Body of pancreas (tissue), 4 donors: Measurements from ENCODE around the gene WDR26. TPM values are rescaled to one million over a fixed set of nuclear protein-coding genes. Genes with fewer than 3 reads are reported as not detected.
A peak's percentile ranks its signal among the peaks of the same experiment; 100 is the strongest.

Source experiments
- ATAC-seq: fragments of 150-250 bp; one replicate; pipeline ENCODE4 v1.9.1; 2016
- DNase-seq, 4 donors: peaks; one replicate each; pipeline ENCODE4 v3.0.0-alpha.2; 2019
- H3K27ac ChIP-seq, 4 donors: fragments of 200-600 bp; sonication (generic); 1 replicate in 3 of 4; 2 replicates in 1 of 4; pipeline versions ENCODE4 v1.5.1 to v1.6.1; 2016 to 2019; ENCODE audit warnings: mild to moderate bottlenecking in 1 of 4, mixed read lengths in 1 of 4, moderate library complexity in 1 of 4
- H3K27me3 ChIP-seq, 2 donors: fragments of 200-600 bp; sonication (generic); one replicate each; pipeline ENCODE4 v1.6.0; 2016; ENCODE audit warnings: mild to moderate bottlenecking in 1 of 2
- H3K36me3 ChIP-seq, 2 donors: fragments of 200-600 bp; sonication (generic); replicated peaks in 1 of 2; 2 replicates each; pipeline ENCODE4 v1.5.1; 2016; ENCODE audit warnings: low read depth in 2 of 2; ENCODE audit not compliant: insufficient read depth in 1 of 2
- H3K4me1 ChIP-seq: fragments of 200-600 bp; sonication (generic); one replicate; pipeline ENCODE4 v1.6.0; 2016
- H3K4me3 ChIP-seq, 2 donors: fragments of 200-600 bp; sonication (generic); 1 replicate in 1 of 2; 2 replicates in 1 of 2; pipeline ENCODE4 v1.5.1; 2016 to 2019
- H3K9me3 ChIP-seq, 3 donors: fragments of 200-600 bp; sonication (generic); 1 replicate in 2 of 3; 2 replicates in 1 of 3; pipeline ENCODE4 v1.5.1; 2016
- POLR2A ChIP-seq, 3 donors: fragments of 450-650 bp; IDR thresholded peaks; one replicate each; pipeline ENCODE4 v1.6.1; 2016; ENCODE audit warnings: antibody characterized with exemption in 3 of 3, mild to moderate bottlenecking in 2 of 3
- WGBS, 2 donors: methylation state at CpG; one replicate each; pipeline ENCODE4 v1.1.5; 2017; 5-methylcytosine and 5-hydroxymethylcytosine counted together
- intact Hi-C: fragments of 100-400 bp; cut with DNase I; formaldehyde crosslinking; loops from one replicate; pipeline ENCODE4 v1.15.1; 2023
- total RNA-seq, 2 donors: library from RNA; depleted of rRNA; stranded (reverse); fragments of >200 nt; gene quantifications; one replicate each; pipeline ENCODE4 v1.1.0, GENCODE V29; 2016
- TF ChIP-seq, protein P1 (sequence below), 7 experiments: fragments of 450-650 bp in 4 of 7; fragments of 200-600 bp in 3 of 7; sonication (generic) in 3 of 7; IDR thresholded peaks; one replicate each; pipeline ENCODE4 v1.5.1; 2016 to 2019; ENCODE audit warnings: antibody characterized with exemption in 7 of 7

The WDR26 gene
- total RNA-seq, 2 donors from 2014 or later, result 29.3 to 49.3 TPM

DNA sequence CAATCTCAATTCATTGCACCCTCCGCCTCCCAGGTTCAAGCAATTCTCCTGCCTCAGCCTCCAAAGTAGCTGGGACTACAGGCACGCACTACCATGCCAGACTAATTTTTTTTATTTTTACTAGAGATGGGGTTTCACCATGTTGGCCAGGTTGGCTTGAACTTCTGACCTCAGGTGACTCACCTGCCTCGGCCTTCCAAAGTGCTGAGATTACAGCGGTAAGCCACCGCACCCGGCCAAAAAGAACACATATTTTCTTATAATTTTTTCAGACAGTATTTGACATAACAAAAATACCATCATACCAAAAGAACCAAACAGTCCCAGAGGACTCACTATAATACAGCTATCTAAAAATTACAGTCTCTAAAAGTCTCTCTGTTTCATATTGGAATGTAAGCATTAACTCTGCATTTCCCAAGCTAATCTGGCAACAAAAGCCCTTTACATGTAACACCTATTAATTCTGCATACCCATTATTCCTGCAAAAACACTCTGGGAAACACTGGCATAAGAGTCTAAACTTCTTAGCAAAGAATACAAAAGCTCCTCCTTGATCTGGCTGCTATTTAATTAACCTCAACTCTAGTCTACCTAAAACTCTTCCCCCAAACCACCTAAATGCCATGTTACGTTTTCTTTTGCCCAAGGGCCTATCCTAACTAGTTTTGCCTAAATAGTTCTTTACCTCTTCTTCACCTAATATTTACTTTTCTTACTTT lies 26.9 kb downstream of the WDR26 start:
- WGBS, 2 donors, result 65 to 77% methylated on average over 7 of the region's 7 CpGs
- DNase-seq (peak in 1 of 4 donors; percentile 24), ATAC-seq (no peak)
- no peak overlapping the region for H3K4me3 ChIP-seq
- H3K27me3 ChIP-seq, result no peaks in the 10 kb centered on the region
- peaks cover 11 to 28% of the 10 kb centered on the region in 2 donors for H3K36me3 ChIP-seq
- H3K9me3 ChIP-seq, result no peaks in the 10 kb centered on the region
- no peak for TF ChIP-seq POLR2A (IDR thresholded peaks at IDR 0.05)
- TF ChIP-seq, protein P1, sequence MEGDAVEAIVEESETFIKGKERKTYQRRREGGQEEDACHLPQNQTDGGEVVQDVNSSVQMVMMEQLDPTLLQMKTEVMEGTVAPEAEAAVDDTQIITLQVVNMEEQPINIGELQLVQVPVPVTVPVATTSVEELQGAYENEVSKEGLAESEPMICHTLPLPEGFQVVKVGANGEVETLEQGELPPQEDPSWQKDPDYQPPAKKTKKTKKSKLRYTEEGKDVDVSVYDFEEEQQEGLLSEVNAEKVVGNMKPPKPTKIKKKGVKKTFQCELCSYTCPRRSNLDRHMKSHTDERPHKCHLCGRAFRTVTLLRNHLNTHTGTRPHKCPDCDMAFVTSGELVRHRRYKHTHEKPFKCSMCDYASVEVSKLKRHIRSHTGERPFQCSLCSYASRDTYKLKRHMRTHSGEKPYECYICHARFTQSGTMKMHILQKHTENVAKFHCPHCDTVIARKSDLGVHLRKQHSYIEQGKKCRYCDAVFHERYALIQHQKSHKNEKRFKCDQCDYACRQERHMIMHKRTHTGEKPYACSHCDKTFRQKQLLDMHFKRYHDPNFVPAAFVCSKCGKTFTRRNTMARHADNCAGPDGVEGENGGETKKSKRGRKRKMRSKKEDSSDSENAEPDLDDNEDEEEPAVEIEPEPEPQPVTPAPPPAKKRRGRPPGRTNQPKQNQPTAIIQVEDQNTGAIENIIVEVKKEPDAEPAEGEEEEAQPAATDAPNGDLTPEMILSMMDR (IDR thresholded peaks at IDR 0.05), result no peak
- intact Hi-C loops, result no loop called here
- no peak overlapping the region for H3K27ac ChIP-seq
- H3K4me1 ChIP-seq, result peaks cover 9% of the 10 kb centered on the region

DNA sequence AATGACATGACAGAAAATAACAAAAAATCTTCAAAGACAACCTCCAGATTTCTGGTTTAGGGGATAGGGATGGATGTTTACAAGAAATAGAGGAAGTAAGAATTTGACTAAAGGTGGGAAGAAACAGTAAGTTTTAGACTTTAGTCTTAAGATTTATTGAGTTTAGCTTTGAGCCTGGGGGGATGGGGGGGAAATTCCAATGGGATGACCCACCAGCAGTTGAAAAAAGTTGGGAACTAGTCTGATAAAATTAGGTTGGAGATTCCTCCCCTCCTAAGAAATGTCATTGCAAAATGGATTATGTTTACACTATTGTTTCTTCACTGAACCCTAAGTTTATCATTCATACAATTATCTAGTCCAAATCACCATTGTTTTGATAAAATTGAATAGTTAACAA lies 28.4 kb downstream of the WDR26 start:
- ATAC-seq, result no peak
- TF ChIP-seq, protein P1 (IDR thresholded peaks at IDR 0.05), result no peak
- no peak for TF ChIP-seq POLR2A (IDR thresholded peaks at IDR 0.05)

DNA sequence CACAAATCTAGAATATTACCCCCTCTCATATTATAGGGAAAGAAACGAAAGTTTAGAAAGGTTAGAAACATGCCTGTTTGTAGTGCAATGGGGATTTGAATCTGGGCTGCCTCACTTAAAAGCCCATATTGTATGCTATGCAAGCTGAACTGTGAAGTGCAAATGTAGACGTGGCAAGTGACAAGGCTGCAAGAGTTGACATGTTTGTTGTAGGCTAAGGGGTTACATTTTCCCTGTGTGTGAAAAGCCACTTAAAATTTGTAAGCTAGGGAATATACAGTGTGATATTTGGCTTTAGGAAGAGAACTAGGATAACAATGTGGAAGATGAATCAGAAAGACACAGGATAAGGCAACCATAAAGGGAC lies 29.0 kb downstream of the WDR26 start:
- Histone ChIP-seq H3K27me3 (no peaks in the 10 kb centered on the region), H3K4me3 (no peak overlapping the region), H3K9me3 (no peaks in the 10 kb centered on the region), H3K4me1 (peaks cover 9% of the 10 kb centered on the region), H3K27ac (no peak overlapping the region), H3K36me3 (peaks cover 11 to 29% of the 10 kb centered on the region in 2 donors)
- TF ChIP-seq POLR2A (IDR thresholded peaks at IDR 0.05), result no peak
- TF ChIP-seq, protein P1 (IDR thresholded peaks at IDR 0.05), result no peak
- intact Hi-C loops, result no loop called here
- ATAC-seq (no peak), DNase-seq (no peak)
- 85 to 90% methylated on average over 2 of the region's 2 CpGs for WGBS, 2 donors

More for the DNA sequence above, 28.4 kb downstream of the WDR26 start:
- no peaks in the 10 kb centered on the region for H3K27me3 ChIP-seq
- H3K36me3 ChIP-seq, result peaks cover 11 to 31% of the 10 kb centered on the region in 2 donors
- H3K27ac ChIP-seq, result no peak overlapping the region
- intact Hi-C loops, result no loop called here
- no peak for DNase-seq
- no peak overlapping the region for H3K4me3 ChIP-seq
- H3K4me1 ChIP-seq, result peaks cover 9% of the 10 kb centered on the region
- H3K9me3 ChIP-seq, result no peaks in the 10 kb centered on the region

DNA sequence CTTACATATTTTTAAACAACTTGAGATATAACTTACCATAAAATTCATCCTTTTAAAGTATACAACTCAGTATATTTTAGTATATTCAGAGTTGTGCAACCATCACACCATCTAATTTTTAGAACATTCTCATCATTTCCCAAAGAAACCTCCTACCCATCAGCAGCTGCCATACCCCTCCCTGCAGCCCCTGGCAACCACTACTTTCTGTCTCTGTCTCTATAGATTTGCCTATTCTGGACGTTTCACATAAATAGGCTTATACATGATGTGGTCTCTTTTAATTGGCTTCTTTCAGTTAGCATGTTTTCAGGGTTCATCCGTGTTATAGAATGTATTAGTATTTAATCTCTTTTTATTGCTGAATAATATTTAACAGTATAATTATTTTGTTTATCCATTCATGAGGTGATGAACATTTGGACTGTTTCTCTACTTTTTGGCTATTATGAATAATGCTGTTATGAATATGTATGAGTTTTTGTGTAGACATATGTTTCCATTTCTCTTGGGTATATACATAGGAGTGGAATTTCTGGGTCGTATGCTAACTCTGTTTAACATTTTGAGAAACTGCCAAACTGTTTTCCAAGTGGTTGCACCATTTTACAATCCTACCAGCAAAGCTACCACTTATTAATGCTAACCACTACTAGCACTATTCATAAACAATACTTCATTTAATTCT lies 29.5 kb downstream of the WDR26 start:
- Histone ChIP-seq H3K27me3 (no peaks in the 10 kb centered on the region), H3K36me3 (peaks cover 11 to 29% of the 10 kb centered on the region in 2 donors), H3K27ac (no peak overlapping the region), H3K9me3 (no peaks in the 10 kb centered on the region), H3K4me3 (no peak overlapping the region), H3K4me1 (peaks cover 9% of the 10 kb centered on the region)
- intact Hi-C loops, result no loop called here
- TF ChIP-seq, protein P1 (IDR thresholded peaks at IDR 0.05), result no peak
- no peak for TF ChIP-seq POLR2A (IDR thresholded peaks at IDR 0.05)
- no peak for ATAC-seq
- DNase-seq, result no peak
- 69 to 71% methylated on average over 3 of the region's 3 CpGs for WGBS, 2 donors
